Fibroblast of lung (primary cell): Measurements from ENCODE around the gene NRBP1.

Source experiments
- EZH2 ChIP-seq: IDR thresholded peaks from 2 replicates; pipeline ENCODE4 v1.5.1; 2012; ENCODE audit warnings: low read length, control low read depth, mild to moderate bottlenecking; ENCODE audit errors: missing control alignments
- TF ChIP-seq, protein P1 (sequence below), 2 donors: IDR thresholded peaks in 1 of 2; conservative IDR thresholded peaks in 1 of 2; 1 replicate in 1 of 2; 2 replicates in 1 of 2; pipeline ENCODE4 v1.5.1; 2011 to 2012; ENCODE audit warnings: low read length in 2 of 2, control low read depth in 1 of 2, inconsistent platforms in 1 of 2, low read depth in 1 of 2, mild to moderate bottlenecking in 1 of 2

DNA sequence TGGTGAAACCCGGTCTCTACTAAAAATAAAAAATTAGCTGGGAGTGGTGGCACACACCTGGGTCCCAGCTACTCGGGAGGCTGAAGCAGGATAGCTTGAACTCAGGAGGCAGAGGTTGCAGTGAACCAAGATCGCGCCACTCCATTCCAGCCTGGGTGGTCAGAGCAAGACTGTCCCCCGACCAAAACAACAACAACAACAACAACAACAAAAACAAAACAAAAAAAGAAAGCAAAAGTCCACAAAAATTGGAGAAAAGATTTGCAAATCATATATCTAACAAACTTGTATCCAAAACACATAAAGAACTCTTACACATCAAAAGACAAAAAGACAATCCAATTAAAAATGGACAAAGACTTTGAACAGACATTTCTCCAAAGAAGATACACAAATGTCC lies 29.5 kb upstream of the NRBP1 start:
- TF ChIP-seq, protein P1, sequence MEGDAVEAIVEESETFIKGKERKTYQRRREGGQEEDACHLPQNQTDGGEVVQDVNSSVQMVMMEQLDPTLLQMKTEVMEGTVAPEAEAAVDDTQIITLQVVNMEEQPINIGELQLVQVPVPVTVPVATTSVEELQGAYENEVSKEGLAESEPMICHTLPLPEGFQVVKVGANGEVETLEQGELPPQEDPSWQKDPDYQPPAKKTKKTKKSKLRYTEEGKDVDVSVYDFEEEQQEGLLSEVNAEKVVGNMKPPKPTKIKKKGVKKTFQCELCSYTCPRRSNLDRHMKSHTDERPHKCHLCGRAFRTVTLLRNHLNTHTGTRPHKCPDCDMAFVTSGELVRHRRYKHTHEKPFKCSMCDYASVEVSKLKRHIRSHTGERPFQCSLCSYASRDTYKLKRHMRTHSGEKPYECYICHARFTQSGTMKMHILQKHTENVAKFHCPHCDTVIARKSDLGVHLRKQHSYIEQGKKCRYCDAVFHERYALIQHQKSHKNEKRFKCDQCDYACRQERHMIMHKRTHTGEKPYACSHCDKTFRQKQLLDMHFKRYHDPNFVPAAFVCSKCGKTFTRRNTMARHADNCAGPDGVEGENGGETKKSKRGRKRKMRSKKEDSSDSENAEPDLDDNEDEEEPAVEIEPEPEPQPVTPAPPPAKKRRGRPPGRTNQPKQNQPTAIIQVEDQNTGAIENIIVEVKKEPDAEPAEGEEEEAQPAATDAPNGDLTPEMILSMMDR (conservative IDR thresholded peaks at IDR 0.05 in 1 of 2, IDR thresholded peaks at IDR 0.05 in 1 of 2; ENCODE audit: low read depth in 1 of 2, low read length in 2 of 2) = no peak
- no peak for TF ChIP-seq EZH2
